Suprapubic skin (tissue), 4 donors: Measurements from ENCODE around the gene DBN1.

Experiments
- CTCF ChIP-seq, 2 donors: fragments of 200-600 bp in 1 of 2; fragments of 450-650 bp in 1 of 2; sonication (generic) in 1 of 2; IDR thresholded peaks; one replicate each; pipeline ENCODE4 v1.5.1; 2016 to 2019; ENCODE audit warnings: antibody characterized with exemption in 2 of 2, mild to moderate bottlenecking in 1 of 2, moderate library complexity in 1 of 2
- EP300 ChIP-seq: sonication (generic); formaldehyde crosslinking; IDR thresholded peaks from one replicate; pipeline ENCODE4 v1.6.1; 2017; ENCODE audit warnings: antibody characterized with exemption
- POLR2A ChIP-seq, 2 donors: fragments of 450-650 bp; IDR thresholded peaks; one replicate each; pipeline ENCODE4 v1.6.1; 2017; ENCODE audit warnings: antibody characterized with exemption in 2 of 2, mild to moderate bottlenecking in 2 of 2, moderate library complexity in 2 of 2
- POLR2AphosphoS5 ChIP-seq, 3 donors: sonication (generic); formaldehyde crosslinking; IDR thresholded peaks; one replicate each; pipeline ENCODE4 v1.6.1; 2017; ENCODE audit warnings: antibody characterized with exemption in 3 of 3

- TF ChIP-seq CTCF (IDR thresholded peaks at IDR 0.05) (no peak), EP300 (no peak), POLR2AphosphoS5 (IDR thresholded peaks at IDR 0.05) (no peak), POLR2A (IDR thresholded peaks at IDR 0.05) (no peak)
These were observed 46.2 kb upstream of the DBN1 start for GRCh38 chr5:177519463-177520235.
